Stimulated activated CD4-positive, alpha-beta T cell treated with anti-CD3 and anti-CD28 coated beads, Interleukin-1b, Interleukin-23, amount 100 ng/mL, for 1 hour (primary cell): Measurements from ENCODE around the gene FNDC3B.

Experiments
- DNase-seq, 2 donors: peaks; one replicate each; pipeline ENCODE4 v3.0.0-alpha.2; 2020; ENCODE audit warnings: low read depth in 2 of 2

FNDC3B gene

GRCh38 chr3:172394692-172395091, 355.3 kb downstream of the FNDC3B start:
- no peak for DNase-seq

DNA sequence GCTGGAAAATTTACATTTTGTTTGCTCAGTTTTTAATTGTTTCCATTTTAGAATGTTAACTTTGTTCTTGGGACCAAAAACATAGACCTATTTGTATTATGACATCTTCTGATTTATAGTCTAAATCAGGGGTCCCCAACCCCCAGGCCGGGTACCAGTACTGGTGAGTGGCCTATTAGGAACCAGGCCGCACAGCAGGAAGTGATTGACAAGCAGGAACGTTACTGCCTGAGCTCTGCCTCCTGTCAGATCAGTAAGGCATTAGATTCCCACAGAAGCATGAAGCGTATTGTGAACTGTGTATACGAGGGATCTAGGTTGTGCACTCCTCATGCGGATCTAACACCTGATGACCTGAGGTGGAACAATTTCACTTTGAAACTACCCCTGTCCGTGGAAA, 357.0 kb downstream of the FNDC3B start:
- DNase-seq: no peak

GRCh38 chr3:172397716-172398405, 358.5 kb downstream of the FNDC3B start:
- DNase-seq: no peak

- DNase-seq: no peak
Observed at GRCh38 chr3:172398484-172398883, 359.1 kb downstream of the FNDC3B start.

- no peak for DNase-seq
Observed at GRCh38 chr3:172402090-172402489, 362.7 kb downstream of the FNDC3B start.

GRCh38 chr3:172402892-172403643, 363.7 kb downstream of the FNDC3B start:
- DNase-seq: no peak

DNA sequence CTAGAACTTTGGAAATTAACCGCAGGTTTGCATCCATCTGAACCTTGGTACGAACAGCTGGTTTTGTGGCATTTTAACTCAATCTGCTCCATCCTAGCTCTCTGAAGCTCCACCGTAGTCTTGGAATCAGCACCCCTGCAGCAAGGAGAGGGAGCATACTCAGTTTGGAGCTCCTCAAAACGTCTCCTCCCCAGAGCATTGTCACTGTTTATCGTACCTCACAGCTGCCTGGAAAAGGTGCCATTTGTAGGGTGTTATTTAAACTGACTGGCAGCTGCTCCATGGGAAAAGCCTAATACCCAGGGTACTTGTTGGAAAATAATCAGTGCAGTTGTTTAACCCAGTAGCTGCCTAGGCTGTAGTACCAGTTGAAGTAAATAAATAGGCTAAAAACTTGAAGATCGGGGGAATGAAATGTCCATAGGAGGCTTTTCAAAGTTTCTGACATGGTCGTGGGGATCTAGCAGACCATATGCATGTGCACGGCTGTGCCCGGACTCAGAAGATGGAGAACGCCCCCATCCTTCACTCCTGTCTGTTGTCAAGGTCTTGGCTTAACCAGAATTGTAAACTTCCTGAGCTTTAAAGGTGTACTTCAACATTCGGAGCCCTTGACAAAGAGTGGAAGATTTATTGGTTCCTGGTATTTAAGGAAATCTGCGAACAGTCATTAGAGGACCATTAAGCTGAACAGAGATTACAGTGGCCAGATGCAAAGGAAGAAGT, 365.0 kb downstream of the FNDC3B start:
- no peak for DNase-seq

GRCh38 chr3:172405914-172406313, 366.5 kb downstream of the FNDC3B start:
- no peak for DNase-seq

- DNase-seq: no peak
Observed at GRCh38 chr3:172407872-172408271, 368.5 kb downstream of the FNDC3B start.

GRCh38 chr3:172410702-172411477, 371.5 kb downstream of the FNDC3B start:
- DNase-seq: no peak

DNA sequence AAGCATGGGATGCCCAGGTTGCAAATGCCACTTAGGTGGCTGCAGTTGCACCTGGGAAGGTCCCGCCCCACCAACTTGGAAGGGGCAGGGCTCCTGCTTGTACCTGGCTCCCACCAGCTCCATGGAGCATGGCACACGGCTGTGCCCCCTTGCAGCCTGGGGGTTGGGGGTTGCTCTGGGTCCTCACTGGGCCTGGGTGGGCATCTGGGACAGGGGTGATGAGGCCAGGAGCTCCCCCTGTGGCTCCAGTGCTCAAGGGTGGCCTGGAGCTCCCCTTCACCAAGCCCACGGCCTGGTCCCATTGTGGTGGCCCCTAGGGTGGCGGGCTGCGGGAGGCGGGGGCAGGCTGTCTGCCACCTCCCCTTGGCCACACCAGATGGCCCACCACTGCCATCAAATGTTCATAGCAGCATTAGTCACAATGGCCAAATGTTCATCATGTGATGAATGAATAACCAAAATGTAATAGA, 372.1 kb downstream of the FNDC3B start:
- DNase-seq: no peak

GRCh38 chr3:172415323-172415722, 375.9 kb downstream of the FNDC3B start:
- DNase-seq: no peak

- DNase-seq: no peak
Observed at GRCh38 chr3:172437713-172438112, 398.3 kb downstream of the FNDC3B start.

GRCh38 chr3:172438186-172438585, 398.8 kb downstream of the FNDC3B start:
- DNase-seq: no peak

DNA sequence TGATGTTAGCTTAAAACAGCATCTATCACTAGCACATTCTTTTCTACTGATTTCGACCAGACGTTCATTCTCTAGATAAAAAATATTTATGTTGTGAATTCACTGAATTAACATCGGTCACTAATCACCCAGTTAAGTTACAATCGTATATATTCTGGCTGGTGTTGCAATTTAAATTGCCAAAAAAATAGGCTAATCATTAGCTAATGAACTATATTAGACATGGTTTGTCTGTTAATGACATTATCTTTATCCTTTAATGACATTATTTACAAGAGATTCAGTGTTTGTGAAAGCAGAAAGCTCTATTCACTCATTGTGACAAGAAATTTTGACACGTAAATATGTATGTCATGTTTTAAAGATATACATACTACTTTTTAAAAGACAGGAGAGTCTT, 402.2 kb downstream of the FNDC3B start:
- DNase-seq: no peak

DNA sequence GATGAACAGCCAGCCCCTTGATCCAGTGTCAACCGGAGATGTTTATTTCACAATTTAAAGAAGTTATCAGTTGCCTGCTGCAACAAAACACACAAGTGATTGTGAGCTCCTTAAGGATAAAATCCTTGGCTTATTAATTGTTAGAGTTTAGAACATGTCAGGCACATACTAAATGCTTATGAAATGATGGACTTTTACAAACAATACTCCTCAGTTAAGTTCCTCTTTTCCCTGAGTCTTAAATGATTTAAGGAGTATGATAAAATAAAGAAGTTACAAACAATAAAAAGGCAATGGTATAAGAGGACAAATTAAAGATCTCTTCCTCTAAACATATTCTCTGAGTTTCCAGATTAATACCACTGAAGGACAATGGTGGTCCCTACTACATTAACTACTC, 403.2 kb downstream of the FNDC3B start:
- DNase-seq: no peak

GRCh38 chr3:172444821-172445220, 405.4 kb downstream of the FNDC3B start:
- DNase-seq: no peak

DNA sequence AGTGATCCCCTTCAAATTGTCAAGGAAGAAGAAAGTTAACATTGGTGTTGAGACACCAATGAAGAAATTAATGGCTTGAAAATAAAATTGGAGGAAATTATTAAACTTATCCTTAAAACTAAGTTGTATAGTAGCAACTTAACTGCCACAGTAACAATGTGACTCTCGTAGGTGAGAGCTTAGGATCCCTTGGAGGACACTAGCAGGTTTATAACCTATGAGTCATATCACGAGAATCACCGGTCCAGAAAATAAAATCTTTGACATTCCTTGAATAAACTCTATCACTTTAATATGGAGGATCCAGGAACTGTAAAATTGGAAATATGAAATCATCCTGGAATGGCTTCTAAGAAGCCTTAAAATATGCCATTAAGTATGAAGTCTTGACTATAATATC, 406.8 kb downstream of the FNDC3B start:
- no peak for DNase-seq

GRCh38 chr3:172447611-172448579, 408.5 kb downstream of the FNDC3B start, which contains the start of gene GHSR:
Gene GHSR, minus strand, starts transcription at chr3:172448456. Its CDS starts 43 bp downstream, at chr3:172448413.
- DNase-seq: no peak

DNA sequence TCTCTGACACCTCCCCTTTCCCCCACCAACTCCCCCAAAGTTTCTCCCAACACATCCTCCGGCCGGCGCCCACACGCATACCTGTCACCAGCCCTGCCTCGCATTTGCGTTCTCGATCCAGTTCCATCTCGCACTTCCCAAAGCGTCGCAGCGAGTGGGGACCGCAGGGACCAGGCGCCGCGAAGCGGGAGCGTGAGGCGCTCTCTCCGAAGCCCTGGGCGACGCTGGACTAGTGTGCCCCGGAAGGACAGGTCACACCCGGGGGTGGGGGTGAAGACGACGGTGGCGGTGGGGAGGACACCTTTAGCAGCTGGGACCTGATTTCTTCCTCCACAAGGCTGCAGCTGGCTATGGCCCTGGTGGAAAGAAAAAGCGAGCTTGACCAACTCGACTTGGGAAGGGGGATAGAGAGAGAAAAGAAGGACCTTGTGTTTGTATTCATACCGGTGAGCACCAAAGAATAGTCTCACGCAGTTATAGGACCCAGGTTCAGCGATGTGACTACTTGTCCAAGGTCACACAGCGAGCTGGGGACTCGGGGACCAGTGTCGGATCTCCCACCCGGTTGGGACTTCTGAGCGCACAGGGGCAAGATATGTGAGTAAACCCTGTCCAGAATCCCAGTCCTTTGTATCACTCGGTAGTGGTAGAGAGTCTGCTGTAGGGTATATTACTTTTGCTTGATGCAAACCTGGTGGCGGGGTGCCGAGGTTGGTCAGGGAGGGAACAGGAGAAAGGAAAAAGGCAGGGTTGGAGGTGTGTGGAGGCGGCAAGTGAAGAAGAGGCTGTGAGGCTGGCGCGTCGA, 409.5 kb downstream of the FNDC3B start:
- no peak for DNase-seq
